GM12891 (cell line): ENCODE results near the gene POLR2A. TPM values are rescaled to one million over a fixed set of nuclear protein-coding genes. Genes with fewer than 3 reads are reported as not detected.
A peak's percentile ranks its signal among the peaks of the same experiment; 100 is the strongest.

Experiments used
- DNase-seq: peaks from one replicate; pipeline ENCODE4 v3.0.0; 2011; ENCODE audit warnings: low spot score; ENCODE audit not compliant: insufficient read length
- FAIRE-seq: peaks from 2 replicates; lab custom pipeline; 2011; peaks lifted over from hg19 to GRCh38; lab: Jason Lieb, UNC
- PAX5 ChIP-seq: IDR thresholded peaks from 2 replicates; pipeline ENCODE4 v1.6.1; 2011; ENCODE audit warnings: low read length, moderate library complexity, mild to moderate bottlenecking; ENCODE audit not compliant: insufficient read depth, severe bottlenecking
- POLR2A ChIP-seq: IDR thresholded peaks from 2 replicates; pipeline ENCODE4 v1.6.1; 2011; ENCODE audit warnings: low read depth, low read length, control low read depth
- POLR2AphosphoS5 ChIP-seq: IDR thresholded peaks from 2 replicates; pipeline ENCODE4 v1.6.1; 2011; ENCODE audit warnings: low read depth, low read length, control low read depth
- POU2F2 ChIP-seq: IDR thresholded peaks from 2 replicates; pipeline ENCODE4 v1.6.1; 2011; ENCODE audit warnings: low read depth, mild to moderate bottlenecking, control low read depth, low read length, moderate library complexity
- SPI1 ChIP-seq: IDR thresholded peaks from 2 replicates; pipeline ENCODE4 v1.6.1; 2011; ENCODE audit warnings: low read depth, low read length, control low read depth
- TAF1 ChIP-seq: IDR thresholded peaks from 2 replicates; pipeline ENCODE4 v1.6.1; 2011; ENCODE audit warnings: low read depth, low read length, control low read depth
- polyA plus RNA-seq: library from polyadenylated mRNA; unstranded; fragments of >200 nt; gene quantifications from one replicate; pipeline ENCODE4 v1.2.1, GENCODE V29; 2012; ENCODE audit warnings: low read depth, missing spikeins, inconsistent platforms; ENCODE audit not compliant: missing spikeins

Gene POLR2A
- polyA plus RNA-seq, result 59.8 TPM

GRCh38 chr17:7484067-7484918, at the start of gene POLR2A:
Gene POLR2A, plus strand, starts transcription at chr17:7484366.
- FAIRE-seq (peak; percentile 99), DNase-seq (peak; percentile 97)
- TF ChIP-seq PAX5, result peak; percentile 5
- TF ChIP-seq TAF1, result peak; percentile 100
- TF ChIP-seq SPI1, result peak; percentile 1; the same call in 1 of the 2 replicates
- peak; percentile 100 for TF ChIP-seq POU2F2
- TF ChIP-seq POLR2A, result peak; percentile 100
- TF ChIP-seq POLR2AphosphoS5, result peak; percentile 100

GRCh38 chr17:7435676-7436555, 48.2 kb upstream of the POLR2A start:
- DNase-seq, result no peak
- TF ChIP-seq POLR2A, result no peak
- TF ChIP-seq POLR2AphosphoS5, result no peak
- 0 out of 2 replicates have a peak, but pooled peaks have one; percentile 3 for TF ChIP-seq SPI1
- no peak for TF ChIP-seq POU2F2
- no peak for TF ChIP-seq PAX5
- no peak for FAIRE-seq

- FAIRE-seq (no peak), DNase-seq (peak; percentile 58)
- TF ChIP-seq POLR2A, result no peak
- peak; percentile 12 for TF ChIP-seq PAX5
Measured at GRCh38 chr17:7436556-7437368, 47.4 kb upstream of the POLR2A start.

- TF ChIP-seq POU2F2, result no peak
- no peak for TF ChIP-seq PAX5
- DNase-seq (no peak), FAIRE-seq (peak; percentile 38)
Measured at GRCh38 chr17:7437369-7437863, 46.8 kb upstream of the POLR2A start.

- FAIRE-seq, result peak; percentile 54
- no peak for TF ChIP-seq SPI1
- TF ChIP-seq PAX5, result no peak
- no peak for TF ChIP-seq POLR2A
- TF ChIP-seq POLR2AphosphoS5, result no peak
- no peak for TF ChIP-seq TAF1
- no peak for TF ChIP-seq POU2F2
Measured at GRCh38 chr17:7437950-7438614, 46.1 kb upstream of the POLR2A start.

GRCh38 chr17:7438656-7439460, 45.3 kb upstream of the POLR2A start:
- no peak for DNase-seq
- no peak for TF ChIP-seq TAF1
- TF ChIP-seq POU2F2, result no peak
- TF ChIP-seq POLR2A, result no peak
- TF ChIP-seq POLR2AphosphoS5, result no peak
- TF ChIP-seq SPI1, result no peak
- TF ChIP-seq PAX5, result no peak
- FAIRE-seq, result peak; percentile 54

More at GRCh38 chr17:7437950-7438614, 46.1 kb upstream of the POLR2A start:
- no peak for DNase-seq

- FAIRE-seq, result peak; percentile 41
Measured at GRCh38 chr17:7439462-7440112, 44.6 kb upstream of the POLR2A start, which contains the start of gene FGF11. Gene FGF11, plus strand, starts transcription at chr17:7439512. Its CDS starts 109 bp downstream, at chr17:7439621.

GRCh38 chr17:7440113-7440833, 43.9 kb upstream of the POLR2A start:
- DNase-seq, result no peak
- FAIRE-seq, result peak; percentile 90
- TF ChIP-seq POLR2AphosphoS5, result no peak
- TF ChIP-seq SPI1, result no peak
- no peak; the same call in 1 of the 2 replicates for TF ChIP-seq TAF1

More at GRCh38 chr17:7439462-7440112, 44.6 kb upstream of the POLR2A start, which contains the start of gene FGF11:
- no peak for DNase-seq
- TF ChIP-seq SPI1 (no peak), POLR2A (no peak), POLR2AphosphoS5 (no peak)
